ENCODE data around the gene PHF20. TPM values are rescaled to one million over a fixed set of nuclear protein-coding genes. Genes with fewer than 3 reads are reported as not detected.

The PHF20 gene
- polyA plus RNA-seq, 1 donor (not counting 4 experiments of a cell fraction or from before 2014, with no cell fraction given) = 31.9 TPM

- FAIRE-seq (no peak), DNase-seq (ENCODE audit: low read depth, low spot score) (no peak)
- Histone ChIP-seq H2AFZ (ENCODE audit: control insufficient read depth, low read length) (no peak overlapping the region), H3K4me2 (ENCODE audit: control insufficient read depth, extremely low read depth, insufficient read depth, low read depth, low read length) (peak overlapping the region; percentile 46), H3K9me1 (ENCODE audit: control insufficient read depth, extremely low read depth, insufficient read depth, low read length) (no peaks in the 10 kb centered on the region), H3K4me3 (ENCODE audit: control insufficient read depth in 2 of 3, extremely low read depth in 1 of 3, insufficient read depth in 2 of 3, low read depth in 1 of 3, low read length in 3 of 3) (peak overlapping the region in 1 of 3 experiments; percentile 2), H3K9ac (ENCODE audit: control insufficient read depth, extremely low read depth, insufficient read depth, low read length) (peak overlapping the region; percentile 81), H3K9me3 (ENCODE audit: control insufficient read depth, low read depth, low read length) (no peaks in the 10 kb centered on the region), H3K27ac (ENCODE audit: control insufficient read depth, insufficient read depth, low read length) (peak overlapping the region; percentile 93), H3K4me1 (ENCODE audit: control insufficient read depth, extremely low read depth, insufficient read depth, low read length) (peaks cover 41% of the 10 kb centered on the region), H3K79me2 (ENCODE audit: control insufficient read depth, insufficient read depth, low read length) (peaks cover 12% of the 10 kb centered on the region), H3K27me3 (ENCODE audit: control insufficient read depth, extremely low read depth, insufficient read depth, low read length) (no peaks in the 10 kb centered on the region), H3K36me3 (ENCODE audit: control insufficient read depth in 2 of 2, extremely low read depth in 1 of 2, insufficient read depth in 2 of 2, low read length in 2 of 2) (peaks cover 1 to 4% of the 10 kb centered on the region in 2 experiments), H4K20me1 (ENCODE audit: control insufficient read depth, extremely low read depth, insufficient read depth, low read length) (no peaks in the 10 kb centered on the region)
- TF ChIP-seq CTCF (optimal IDR thresholded peaks at IDR 0.05 in 1 of 3, IDR thresholded peaks at IDR 0.05 in 1 of 3, conservative IDR thresholded peaks at IDR 0.05 in 1 of 3; ENCODE audit: extremely low read depth in 1 of 3, insufficient read depth in 2 of 3, low read length in 3 of 3) = no peak
- TF ChIP-seq EZH2 (IDR thresholded peaks at IDR 0.05; ENCODE audit: low read length) = no peak
- dilution Hi-C loops (cut with MboI; ENCODE audit: extremely low pct_ligation_motif_present, low sequenced_read_pairs) = no loop called here
Observed at GRCh38 chr20:35883336-35883777, 111.5 kb downstream of the PHF20 start.

GRCh38 chr20:35883778-35884540, 112.1 kb downstream of the PHF20 start:
- peak overlapping the region in 1 of 3 experiments; percentile 2 for H3K4me3 ChIP-seq (ENCODE audit: control insufficient read depth in 2 of 3, extremely low read depth in 1 of 3, insufficient read depth in 2 of 3, low read depth in 1 of 3, low read length in 3 of 3)
- H3K27ac ChIP-seq (ENCODE audit: control insufficient read depth, insufficient read depth, low read length) = peak overlapping the region; percentile 93
- H3K79me2 ChIP-seq (ENCODE audit: control insufficient read depth, insufficient read depth, low read length) = peaks cover 12% of the 10 kb centered on the region
- no peaks in the 10 kb centered on the region for H4K20me1 ChIP-seq (ENCODE audit: control insufficient read depth, extremely low read depth, insufficient read depth, low read length)
- H3K9me1 ChIP-seq (ENCODE audit: control insufficient read depth, extremely low read depth, insufficient read depth, low read length) = no peaks in the 10 kb centered on the region
- no peaks in the 10 kb centered on the region for H3K9me3 ChIP-seq (ENCODE audit: control insufficient read depth, low read depth, low read length)
- no peaks in the 10 kb centered on the region for H3K27me3 ChIP-seq (ENCODE audit: control insufficient read depth, extremely low read depth, insufficient read depth, low read length)
- TF ChIP-seq EZH2 (IDR thresholded peaks at IDR 0.05; ENCODE audit: low read length) (no peak), CTCF (optimal IDR thresholded peaks at IDR 0.05 in 1 of 3, IDR thresholded peaks at IDR 0.05 in 1 of 3, conservative IDR thresholded peaks at IDR 0.05 in 1 of 3; ENCODE audit: extremely low read depth in 1 of 3, insufficient read depth in 2 of 3, low read length in 3 of 3) (peak; percentile 80 to 95 (median 92))
- peaks cover 40% of the 10 kb centered on the region for H3K4me1 ChIP-seq (ENCODE audit: control insufficient read depth, extremely low read depth, insufficient read depth, low read length)
- H3K4me2 ChIP-seq (ENCODE audit: control insufficient read depth, extremely low read depth, insufficient read depth, low read depth, low read length) = peak overlapping the region; percentile 49
- no peak overlapping the region for H2AFZ ChIP-seq (ENCODE audit: control insufficient read depth, low read length)
- dilution Hi-C loops (cut with MboI; ENCODE audit: extremely low pct_ligation_motif_present, low sequenced_read_pairs) = no loop called here
- peak overlapping the region; percentile 81 for H3K9ac ChIP-seq (ENCODE audit: control insufficient read depth, extremely low read depth, insufficient read depth, low read length)
- FAIRE-seq (peak; percentile 95), DNase-seq (ENCODE audit: low read depth, low spot score) (peak; percentile 96)
- H3K36me3 ChIP-seq (ENCODE audit: control insufficient read depth in 2 of 2, extremely low read depth in 1 of 2, insufficient read depth in 2 of 2, low read length in 2 of 2) = peaks cover 1 to 4% of the 10 kb centered on the region in 2 experiments
